HCT116 (cell line): ENCODE results near the gene DHX34. TPM values are rescaled to one million over a fixed set of nuclear protein-coding genes. Genes with fewer than 3 reads are reported as not detected.

Experiments
- ATAC-seq: fragments of 200-7000 bp; cut with Tn5 transposase; 2 replicates; pipeline ENCODE4 v1.9.1; 2020; ENCODE audit warnings: mild to moderate bottlenecking, moderate library complexity
- BruUV-seq: library from RNA; stranded (reverse); fragments of 400-500 nt; replicated peaks from 2 replicates; lab custom pipeline; 2021; lab: Mats Ljungman, UMichigan
- CTCF ChIA-PET: fragments of 300-600 bp; sonication (Branson Sonifier 250); formaldehyde crosslinking; loops from one replicate; lab custom pipeline; 2021; ENCODE audit warnings: antibody characterized with exemption; lab: Charles Lee
- POLR2A ChIA-PET: fragments of 300-600, 350-600 bp; sonication (Branson Sonifier 250); formaldehyde crosslinking; loops from one replicate; lab custom pipeline; 2021; ENCODE audit warnings: antibody characterized with exemption; lab: Charles Lee
- RAD21 ChIA-PET, 2 experiments: fragments of 300-600 bp; sonication (Branson Sonifier 250); formaldehyde crosslinking; loops; one replicate each; lab custom pipeline; 2023; ENCODE audit warnings: low total read pairs in 2 of 2; ENCODE audit not compliant: uncharacterized antibody in 2 of 2, unreplicated experiment in 2 of 2, low non-redundant PET in 1 of 2; lab: Charles Lee
- DNase-seq: peaks from one replicate; pipeline ENCODE4 v3.0.0-alpha.2; 2010; ENCODE audit warnings: low read depth, low spot score
- H2AFZ ChIP-seq: fragments of 200-600 bp; shearing (Covaris generic), sonication (generic); 2 replicates; pipeline ENCODE4 v1.6.1; 2017; ENCODE audit warnings: low read depth, mixed run types, mixed read lengths, antibody characterized with exemption, low read length; ENCODE audit not compliant: poor library complexity, severe bottlenecking
- H3K27ac ChIP-seq: 2 replicates; pipeline ENCODE4 v1.5.1; 2012; ENCODE audit warnings: low read depth, low read length
- H3K27me3 ChIP-seq: fragments of 200-600 bp; sonication (generic); 2 replicates; pipeline ENCODE4 v1.6.1; 2016; ENCODE audit warnings: mixed run types, low read length, mixed read lengths; ENCODE audit not compliant: insufficient read depth
- H3K36me3 ChIP-seq, 2 experiments: fragments of 200-500 bp in 1 of 2; fragments of 200-600 bp in 1 of 2; sonication (Bioruptor generic) in 1 of 2; sonication (generic) in 1 of 2; 2 replicates each; pipeline versions ENCODE4 v1.5.1 to v1.6.1; 2014 to 2016; ENCODE audit warnings: low read length in 2 of 2, inconsistent platforms in 1 of 2, mixed read lengths in 1 of 2, mixed run types in 1 of 2; ENCODE audit not compliant: insufficient read depth in 2 of 2, control insufficient read depth in 1 of 2
- H3K4me1 ChIP-seq, 2 experiments: fragments of 200-600 bp in 1 of 2; sonication (generic) in 1 of 2; 2 replicates each; pipeline versions ENCODE4 v1.5.1 to v1.6.1; 2012 to 2017; ENCODE audit warnings: low read length in 2 of 2, inconsistent platforms in 1 of 2, mild to moderate bottlenecking in 1 of 2, mixed read lengths in 1 of 2, mixed run types in 1 of 2, moderate library complexity in 1 of 2; ENCODE audit not compliant: insufficient read depth in 2 of 2, control insufficient read depth in 1 of 2
- H3K4me2 ChIP-seq: fragments of 200-600 bp; sonication (generic); 2 replicates; pipeline ENCODE4 v1.6.1; 2017; ENCODE audit warnings: mixed run types, low read length, mixed read lengths
- H3K4me3 ChIP-seq, 2 experiments: fragments of 200-600 bp in 1 of 2; sonication (generic) in 1 of 2; replicated peaks in 1 of 2; 2 replicates each; pipeline ENCODE4 v1.5.1; 2011 to 2016; ENCODE audit warnings: low read length in 2 of 2, control low read depth in 1 of 2, low read depth in 1 of 2, mild to moderate bottlenecking in 1 of 2, mixed read lengths in 1 of 2, mixed run types in 1 of 2
- H3K79me2 ChIP-seq: fragments of 200-600 bp; sonication (generic); 2 replicates; pipeline ENCODE4 v1.6.1; 2017; ENCODE audit warnings: mild to moderate bottlenecking, mixed run types, low read length, moderate library complexity, mixed read lengths; ENCODE audit not compliant: insufficient read depth
- H3K9ac ChIP-seq: fragments of 200-600 bp; sonication (generic); 2 replicates; pipeline ENCODE4 v1.6.1; 2016; ENCODE audit warnings: low read length, mixed read lengths
- H3K9me2 ChIP-seq: fragments of 200-600 bp; sonication (generic), shearing (Covaris generic); 2 replicates; pipeline ENCODE4 v1.6.1; 2017; ENCODE audit warnings: mixed run types, mild to moderate bottlenecking, moderate library complexity; ENCODE audit not compliant: insufficient read depth
- H3K9me3 ChIP-seq, 2 experiments: fragments of 200-500 bp in 1 of 2; fragments of 200-600 bp in 1 of 2; sonication (Bioruptor generic) in 1 of 2; sonication (generic) in 1 of 2; 2 replicates each; pipeline ENCODE4 v1.6.1; 2014 to 2017; ENCODE audit warnings: low read length in 2 of 2, mixed read lengths in 2 of 2, inconsistent platforms in 1 of 2, low read depth in 1 of 2, mild to moderate bottlenecking in 1 of 2, mixed run types in 1 of 2, moderate library complexity in 1 of 2; ENCODE audit not compliant: control insufficient read depth in 1 of 2, insufficient read depth in 1 of 2
- H4K20me1 ChIP-seq: fragments of 200-600 bp; sonication (generic), shearing (Covaris generic); 2 replicates; pipeline ENCODE4 v1.6.1; 2017; ENCODE audit warnings: mixed run types, mild to moderate bottlenecking, moderate library complexity; ENCODE audit not compliant: insufficient read depth
- CBX3 ChIP-seq: IDR thresholded peaks from 2 replicates; pipeline ENCODE4 v1.6.1; 2012; ENCODE audit warnings: low read depth
- CTCF ChIP-seq, 3 experiments: fragments of 200-600 bp in 1 of 3; sonication (generic) in 1 of 3; IDR thresholded peaks in 2 of 3; conservative IDR thresholded peaks in 1 of 3; 2 replicates each; pipeline ENCODE4 v1.5.1; 2012 to 2017; ENCODE audit warnings: low read depth in 2 of 3, low read length in 2 of 3, antibody characterized with exemption in 1 of 3, borderline replicate concordance in 1 of 3, control low read depth in 1 of 3, mild to moderate bottlenecking in 1 of 3, mixed read lengths in 1 of 3, mixed run types in 1 of 3, moderate library complexity in 1 of 3; ENCODE audit not compliant: insufficient read depth in 1 of 3
- EGR1 ChIP-seq: IDR thresholded peaks from 2 replicates; pipeline ENCODE4 v1.6.1; 2012; ENCODE audit warnings: low read depth
- ELF1 ChIP-seq: IDR thresholded peaks from 2 replicates; pipeline ENCODE4 v1.6.1; 2012; ENCODE audit warnings: low read depth, borderline replicate concordance
- EZH2 ChIP-seq: fragments of 200-600 bp; sonication (generic); IDR thresholded peaks from 2 replicates; pipeline ENCODE4 v1.6.1; 2017; ENCODE audit warnings: antibody characterized with exemption, mixed run types
- EZH2phosphoT487 ChIP-seq: fragments of 200-600 bp; IDR thresholded peaks from 2 replicates; pipeline ENCODE4 v1.6.1; 2018; ENCODE audit warnings: antibody characterized with exemption, borderline replicate concordance
- FOSL1 ChIP-seq: IDR thresholded peaks from 2 replicates; pipeline ENCODE4 v1.6.1; 2012; ENCODE audit warnings: low read depth
- JUND ChIP-seq: IDR thresholded peaks from 2 replicates; pipeline ENCODE4 v1.6.1; 2012
- POLR2A ChIP-seq: IDR thresholded peaks from 2 replicates; pipeline ENCODE4 v1.7.0; 2011; ENCODE audit warnings: borderline replicate concordance; ENCODE audit not compliant: insufficient read depth, insufficient read length; ENCODE audit errors: extremely low read depth
- POLR2AphosphoS5 ChIP-seq: IDR thresholded peaks from 2 replicates; pipeline ENCODE4 v1.6.1; 2011; ENCODE audit warnings: mild to moderate bottlenecking, low read depth, low read length, moderate library complexity
- RAD21 ChIP-seq: IDR thresholded peaks from 2 replicates; pipeline ENCODE4 v1.6.1; 2012; ENCODE audit warnings: low read depth, mild to moderate bottlenecking
- REST ChIP-seq: IDR thresholded peaks from 2 replicates; pipeline ENCODE4 v1.6.1; 2012; ENCODE audit warnings: low read depth
- SIN3A ChIP-seq: IDR thresholded peaks from 2 replicates; pipeline ENCODE4 v1.6.1; 2012; ENCODE audit warnings: low read depth
- SP1 ChIP-seq: IDR thresholded peaks from 2 replicates; pipeline ENCODE4 v1.6.1; 2012; ENCODE audit warnings: low read depth
- TCF7L2 ChIP-seq: IDR thresholded peaks from 2 replicates; pipeline ENCODE4 v1.7.0; 2011; ENCODE audit warnings: borderline replicate concordance, inconsistent platforms; ENCODE audit not compliant: insufficient read depth, insufficient read length; ENCODE audit errors: extremely low read depth
- YY1 ChIP-seq: IDR thresholded peaks from 2 replicates; pipeline ENCODE4 v1.6.1; 2011; ENCODE audit warnings: low read length, low read depth, moderate library complexity, mild to moderate bottlenecking; ENCODE audit not compliant: insufficient replicate concordance; ENCODE audit errors: extremely low read depth
- ZFX ChIP-seq: fragments of 450-650 bp; IDR thresholded peaks from 2 replicates; pipeline ENCODE4 v1.6.1; 2017
- ZNF274 ChIP-seq: fragments of 200-500 bp; sonication (Bioruptor generic); IDR thresholded peaks from 2 replicates; pipeline ENCODE4 v1.6.1; 2014; ENCODE audit warnings: mild to moderate bottlenecking, low read depth, low read length, inconsistent platforms
- intact Hi-C: fragments of 100-400 bp; cut with micrococcal nuclease; formaldehyde crosslinking; loops from 2 replicates; pipeline ENCODE4 v1.10.0; 2022
- total RNA-seq: library from RNA; stranded (reverse); gene quantifications from one replicate; pipeline ENCODE4 v1.2.1, GENCODE V29; 2021; ENCODE audit not compliant: unreplicated experiment
- TF ChIP-seq, protein P1 (sequence below): IDR thresholded peaks from 2 replicates; pipeline ENCODE4 v1.6.1; 2012

DHX34 gene
- total RNA-seq, 1 experiment from 2014 or later, result 30.5 TPM

DNA sequence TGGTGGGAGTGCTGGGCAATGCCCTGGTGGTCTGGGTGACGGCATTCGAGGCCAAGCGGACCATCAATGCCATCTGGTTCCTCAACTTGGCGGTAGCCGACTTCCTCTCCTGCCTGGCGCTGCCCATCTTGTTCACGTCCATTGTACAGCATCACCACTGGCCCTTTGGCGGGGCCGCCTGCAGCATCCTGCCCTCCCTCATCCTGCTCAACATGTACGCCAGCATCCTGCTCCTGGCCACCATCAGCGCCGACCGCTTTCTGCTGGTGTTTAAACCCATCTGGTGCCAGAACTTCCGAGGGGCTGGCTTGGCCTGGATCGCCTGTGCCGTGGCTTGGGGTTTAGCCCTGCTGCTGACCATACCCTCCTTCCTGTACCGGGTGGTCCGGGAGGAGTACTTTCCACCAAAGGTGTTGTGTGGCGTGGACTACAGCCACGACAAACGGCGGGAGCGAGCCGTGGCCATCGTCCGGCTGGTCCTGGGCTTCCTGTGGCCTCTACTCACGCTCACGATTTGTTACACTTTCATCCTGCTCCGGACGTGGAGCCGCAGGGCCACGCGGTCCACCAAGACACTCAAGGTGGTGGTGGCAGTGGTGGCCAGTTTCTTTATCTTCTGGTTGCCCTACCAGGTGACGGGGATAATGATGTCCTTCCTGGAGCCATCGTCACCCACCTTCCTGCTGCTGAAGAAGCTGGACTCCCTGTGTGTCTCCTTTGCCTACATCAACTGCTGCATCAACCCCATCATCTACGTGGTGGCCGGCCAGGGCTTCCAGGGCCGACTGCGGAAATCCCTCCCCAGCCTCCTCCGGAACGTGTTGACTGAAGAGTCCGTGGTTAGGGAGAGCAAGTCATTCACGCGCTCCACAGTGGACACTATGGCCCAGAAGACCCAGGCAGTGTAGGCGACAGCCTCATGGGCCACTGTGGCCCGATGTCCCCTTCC, 28.9 kb upstream of the DHX34 start:
- intact Hi-C loops, result no loop called here
- RAD21 ChIA-PET, result no interaction called here

More for the DNA sequence above, 28.9 kb upstream of the DHX34 start:
- POLR2A ChIA-PET, result no interaction called here
- no peaks in the 10 kb centered on the region for H3K9me2 ChIP-seq
- no peak overlapping the region for H2AFZ ChIP-seq
- no peak overlapping the region for H3K4me2 ChIP-seq
- BruUV-seq, result no TSS peak
- no peak overlapping the region for H3K9ac ChIP-seq
- H3K27ac ChIP-seq, result no peak overlapping the region
- no peaks in the 10 kb centered on the region for H3K27me3 ChIP-seq
- CTCF ChIA-PET, result no interaction called here
- no peaks in the 10 kb centered on the region for H3K9me3 ChIP-seq
- H3K79me2 ChIP-seq, result no peaks in the 10 kb centered on the region
- H3K4me3 ChIP-seq, result no peak overlapping the region
- no peaks in the 10 kb centered on the region for H4K20me1 ChIP-seq
- DNase-seq, result no peak
- H3K36me3 ChIP-seq, result no peaks in the 10 kb centered on the region
- peaks cover 4 to 7% of the 10 kb centered on the region in 2 experiments; a peak in 3 of 4 replicates for H3K4me1 ChIP-seq
- no peak for ATAC-seq
- TF ChIP-seq ELF1 (no peak), FOSL1 (no peak), JUND (no peak), ZNF274 (no peak), CBX3 (no peak), EZH2phosphoT487 (no peak), YY1 (no peak), CTCF (IDR thresholded peaks at IDR 0.05 in 2 of 3, conservative IDR thresholded peaks at IDR 0.05 in 1 of 3; ENCODE audit: borderline replicate concordance in 1 of 3, insufficient read depth in 1 of 3, low read depth in 2 of 3, low read length in 2 of 3) (no peak), RAD21 (no peak), REST (no peak), TCF7L2 (no peak), EGR1 (no peak), EZH2 (no peak), POLR2AphosphoS5 (no peak), POLR2A (no peak), SIN3A (no peak), ZFX (no peak), SP1 (no peak)
- TF ChIP-seq, protein P1, sequence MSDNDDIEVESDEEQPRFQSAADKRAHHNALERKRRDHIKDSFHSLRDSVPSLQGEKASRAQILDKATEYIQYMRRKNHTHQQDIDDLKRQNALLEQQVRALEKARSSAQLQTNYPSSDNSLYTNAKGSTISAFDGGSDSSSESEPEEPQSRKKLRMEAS, result no peak
